Measurements from ENCODE around the gene ZNF407.

Gene ZNF407

DNA sequence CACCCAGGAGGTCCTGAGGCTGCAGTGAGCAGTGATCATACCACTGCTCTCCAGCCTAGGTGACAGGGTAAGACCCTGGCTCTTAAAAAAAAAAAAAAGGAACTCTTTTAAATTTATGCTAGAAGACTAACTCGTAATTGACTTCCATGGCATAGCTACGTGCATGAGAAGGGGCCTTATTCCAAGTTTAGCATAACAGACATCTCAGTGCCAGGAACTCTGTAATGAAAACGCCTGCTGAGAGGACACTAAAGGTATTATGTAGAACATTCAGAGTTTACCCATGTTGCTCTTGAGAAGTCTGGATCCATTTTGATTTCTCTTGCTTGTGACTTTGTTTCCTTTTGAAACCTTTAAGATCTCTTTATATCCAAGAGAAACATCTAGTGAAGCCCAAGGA is 276.0 kb downstream of the ZNF407 start:
- no peak overlapping the region for H3K4me3 ChIP-seq (ENCODE audit: low read depth, low read length)
- no peaks in the 10 kb centered on the region for H3K4me1 ChIP-seq
- H3K79me2 ChIP-seq: no peaks in the 10 kb centered on the region
- no peaks in the 10 kb centered on the region for H3K9me3 ChIP-seq (ENCODE audit: control insufficient read depth, low read length)
- H3K36me3 ChIP-seq (ENCODE audit: control insufficient read depth, insufficient read depth, low read length): no peaks in the 10 kb centered on the region
- H3K4me2 ChIP-seq (ENCODE audit: low read length): no peak overlapping the region
- no peak overlapping the region for H3K27ac ChIP-seq
- H3K9ac ChIP-seq: no peak overlapping the region
- H2AFZ ChIP-seq: no peak overlapping the region
- H3K27me3 ChIP-seq (ENCODE audit: control insufficient read depth, insufficient read depth, low read length): no peaks in the 10 kb centered on the region
- no peak for TF ChIP-seq CTCF (IDR thresholded peaks at IDR 0.05)

DNA sequence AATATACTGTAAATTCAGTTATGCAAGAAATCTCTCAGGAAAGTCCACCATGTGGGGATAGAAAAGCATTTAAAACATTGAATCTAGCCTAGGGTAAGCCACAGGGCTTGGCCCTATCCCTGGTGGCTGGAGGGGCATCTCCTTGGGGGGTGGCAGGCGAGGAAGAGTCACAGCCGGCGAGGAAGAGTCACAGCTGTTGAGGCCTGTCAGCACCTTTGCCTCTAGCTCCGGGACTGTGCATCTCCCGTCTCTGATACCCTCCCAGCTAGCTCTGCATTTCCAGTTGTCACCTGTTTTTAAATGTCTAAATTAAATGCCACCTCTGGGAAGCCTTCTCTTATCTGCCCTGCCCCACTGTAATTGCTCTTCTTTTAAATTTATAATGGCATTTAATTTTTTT is 276.7 kb downstream of the ZNF407 start:
- no peaks in the 10 kb centered on the region for H3K27me3 ChIP-seq (ENCODE audit: control insufficient read depth, insufficient read depth, low read length)
- H3K4me3 ChIP-seq (ENCODE audit: low read depth, low read length): no peak overlapping the region
- H2AFZ ChIP-seq: no peak overlapping the region
- no peak overlapping the region for H3K27ac ChIP-seq
- no peaks in the 10 kb centered on the region for H3K4me1 ChIP-seq
- H3K4me2 ChIP-seq (ENCODE audit: low read length): no peak overlapping the region
- no peaks in the 10 kb centered on the region for H3K9me3 ChIP-seq (ENCODE audit: control insufficient read depth, low read length)
- no peak overlapping the region for H3K9ac ChIP-seq
- H3K36me3 ChIP-seq (ENCODE audit: control insufficient read depth, insufficient read depth, low read length): no peaks in the 10 kb centered on the region
- H3K79me2 ChIP-seq: no peaks in the 10 kb centered on the region
- no peak for TF ChIP-seq CTCF (IDR thresholded peaks at IDR 0.05)

DNA sequence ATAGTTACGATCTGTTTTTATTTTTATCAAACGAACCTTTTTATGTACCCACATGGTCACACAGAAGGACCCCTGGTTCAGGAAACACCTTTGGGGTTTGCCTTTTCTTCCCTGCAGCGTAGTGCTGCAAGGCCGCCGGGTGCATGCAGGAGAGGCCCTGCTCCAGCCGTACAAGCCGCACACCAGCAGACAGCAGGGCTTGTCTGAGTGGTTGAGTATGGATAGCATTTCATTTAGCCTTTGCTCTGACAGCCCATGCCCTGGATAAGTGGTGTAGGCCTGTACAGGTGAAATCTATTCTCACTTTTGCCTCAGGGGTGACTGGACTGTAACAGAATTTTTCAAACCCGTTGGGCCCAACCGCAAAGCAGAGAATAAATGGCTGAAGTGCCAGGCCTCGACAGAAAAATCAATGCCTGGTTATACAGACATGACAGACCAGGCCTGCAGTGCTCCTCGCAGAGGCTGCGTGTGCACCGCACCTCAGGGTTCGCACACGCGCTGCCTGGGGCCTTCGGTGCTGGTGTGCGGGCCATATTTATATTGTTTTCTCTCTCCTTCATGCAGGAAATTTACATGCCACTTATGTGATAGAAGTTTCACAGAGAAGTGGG is 279.1 kb downstream of the ZNF407 start:
- H3K9me3 ChIP-seq (ENCODE audit: control insufficient read depth, low read length): no peaks in the 10 kb centered on the region
- no peak overlapping the region for H3K4me3 ChIP-seq (ENCODE audit: low read depth, low read length)
- no peaks in the 10 kb centered on the region for H3K36me3 ChIP-seq (ENCODE audit: control insufficient read depth, insufficient read depth, low read length)
- H3K4me2 ChIP-seq (ENCODE audit: low read length): no peak overlapping the region
- no peak overlapping the region for H3K27ac ChIP-seq
- no peak overlapping the region for H3K9ac ChIP-seq
- H2AFZ ChIP-seq: no peak overlapping the region
- TF ChIP-seq CTCF (IDR thresholded peaks at IDR 0.05): no peak
- no peaks in the 10 kb centered on the region for H3K79me2 ChIP-seq
- H3K4me1 ChIP-seq: no peaks in the 10 kb centered on the region
- H3K27me3 ChIP-seq (ENCODE audit: control insufficient read depth, insufficient read depth, low read length): no peaks in the 10 kb centered on the region

- H2AFZ ChIP-seq: no peak overlapping the region
- no peak overlapping the region for H3K4me3 ChIP-seq (ENCODE audit: low read depth, low read length)
- no peaks in the 10 kb centered on the region for H3K79me2 ChIP-seq
- no peaks in the 10 kb centered on the region for H3K36me3 ChIP-seq (ENCODE audit: control insufficient read depth, insufficient read depth, low read length)
- no peak overlapping the region for H3K4me2 ChIP-seq (ENCODE audit: low read length)
- no peak overlapping the region for H3K9ac ChIP-seq
- no peak for TF ChIP-seq CTCF (IDR thresholded peaks at IDR 0.05)
- H3K27me3 ChIP-seq (ENCODE audit: control insufficient read depth, insufficient read depth, low read length): no peaks in the 10 kb centered on the region
- no peak overlapping the region for H3K27ac ChIP-seq
- H3K9me3 ChIP-seq (ENCODE audit: control insufficient read depth, low read length): no peaks in the 10 kb centered on the region
- H3K4me1 ChIP-seq: no peaks in the 10 kb centered on the region
These were observed 280.6 kb downstream of the ZNF407 start for GRCh38 chr18:74878267-74878666.

- H3K9me3 ChIP-seq (ENCODE audit: control insufficient read depth, low read length): no peaks in the 10 kb centered on the region
- no peak overlapping the region for H3K4me2 ChIP-seq (ENCODE audit: low read length)
- no peak overlapping the region for H3K4me3 ChIP-seq (ENCODE audit: low read depth, low read length)
- no peak overlapping the region for H2AFZ ChIP-seq
- H3K36me3 ChIP-seq (ENCODE audit: control insufficient read depth, insufficient read depth, low read length): no peaks in the 10 kb centered on the region
- H3K79me2 ChIP-seq: no peaks in the 10 kb centered on the region
- no peak overlapping the region for H3K27ac ChIP-seq
- H3K4me1 ChIP-seq: no peaks in the 10 kb centered on the region
- TF ChIP-seq CTCF (IDR thresholded peaks at IDR 0.05): no peak
- H3K9ac ChIP-seq: no peak overlapping the region
- no peaks in the 10 kb centered on the region for H3K27me3 ChIP-seq (ENCODE audit: control insufficient read depth, insufficient read depth, low read length)
These were observed 283.1 kb downstream of the ZNF407 start for GRCh38 chr18:74880706-74881278.

All from parathyroid adenoma (tissue), 2 donors.